ENCODE results near the gene PHETA2.

GRCh38 chr22:42101199-42101598, 27.2 kb downstream of the PHETA2 start:
- TF ChIP-seq CTCF (IDR thresholded peaks at IDR 0.05) (no peak), POLR2A (IDR thresholded peaks at IDR 0.05) (no peak)
